ENCODE data around the gene GDPD4. TPM values are rescaled to one million over a fixed set of nuclear protein-coding genes. Genes with fewer than 3 reads are reported as not detected.

Gene GDPD4
- polyA plus RNA-seq, 2 donors: 0.18 TPM; not detected in 1

DNA sequence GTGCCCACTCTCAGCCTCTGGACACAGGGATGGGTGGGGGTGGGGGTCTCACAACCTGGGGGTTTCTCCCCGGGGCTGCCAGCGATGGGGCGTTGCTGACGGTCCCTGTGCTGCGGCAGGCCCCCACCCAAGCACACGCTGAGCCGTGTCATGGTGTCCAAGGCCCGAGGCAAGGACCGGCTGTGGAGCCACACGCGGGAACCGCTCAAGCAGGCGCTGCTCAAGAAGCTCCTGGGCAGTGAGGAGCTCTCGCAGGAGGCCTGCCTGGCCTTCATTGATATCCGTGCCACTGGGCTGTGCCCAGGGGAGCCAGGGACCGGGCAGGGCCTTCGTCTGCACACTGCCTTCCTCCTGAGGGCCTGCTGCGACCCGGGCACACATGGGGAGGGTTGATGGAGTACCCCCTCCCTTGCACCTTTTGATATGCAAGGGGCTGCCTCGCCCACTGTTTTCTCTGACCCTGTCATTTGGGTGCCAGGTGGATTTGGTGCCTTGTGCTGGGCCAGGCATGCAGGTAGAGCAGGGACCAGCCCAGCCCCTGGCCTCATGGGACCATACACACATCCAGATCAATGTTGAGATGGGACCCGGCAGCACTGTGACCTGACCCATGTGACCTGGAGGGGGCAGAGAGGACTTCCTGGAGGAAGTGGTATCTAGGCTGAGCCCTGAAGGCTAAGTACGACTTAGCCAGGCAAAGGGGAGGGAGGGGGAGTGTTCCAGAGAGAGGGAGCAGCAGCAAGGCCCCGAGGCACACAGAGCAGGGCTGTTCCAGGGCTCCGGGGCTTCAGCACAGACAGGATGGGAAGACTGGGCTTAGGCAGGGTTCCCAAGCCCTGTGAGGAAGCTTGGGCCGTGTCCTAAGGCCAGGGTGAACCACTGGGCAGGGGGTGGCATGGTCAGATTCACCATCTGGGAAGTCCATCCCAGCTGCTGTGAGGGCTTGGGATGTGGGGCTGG is 98.3 kb downstream of the GDPD4 start:
- Histone ChIP-seq H3K27ac (ENCODE audit: low read depth in 2 of 2, low read length in 1 of 2) (no peak overlapping the region), H3K9me3 (ENCODE audit: control insufficient read depth in 2 of 2, insufficient read depth in 1 of 2, low read depth in 1 of 2, low read length in 1 of 2) (no peaks in the 10 kb centered on the region), H3K4me1 (ENCODE audit: control insufficient read depth in 2 of 2, insufficient read depth in 2 of 2, low read length in 1 of 2) (no peaks in the 10 kb centered on the region), H3K36me3 (ENCODE audit: control insufficient read depth in 2 of 2, insufficient read depth in 2 of 2, low read length in 1 of 2) (peaks cover 0 to 2% of the 10 kb centered on the region in 2 donors), H3K4me3 (ENCODE audit: low read depth in 1 of 2, low read length in 2 of 2) (no peak overlapping the region), H3K27me3 (ENCODE audit: control insufficient read depth in 1 of 2, insufficient read depth in 2 of 2, low read length in 2 of 2) (no peaks in the 10 kb centered on the region)
- WGBS, 2 donors: 89% methylated on average over 25 of the region's 25 CpGs

- WGBS, 2 donors: 95% methylated on average over 23 of the region's 23 CpGs
- Histone ChIP-seq H3K4me1 (ENCODE audit: control insufficient read depth in 2 of 2, insufficient read depth in 2 of 2, low read length in 1 of 2) (no peaks in the 10 kb centered on the region), H3K4me3 (ENCODE audit: low read depth in 1 of 2, low read length in 2 of 2) (no peak overlapping the region), H3K27ac (ENCODE audit: low read depth in 2 of 2, low read length in 1 of 2) (no peak overlapping the region), H3K27me3 (ENCODE audit: control insufficient read depth in 1 of 2, insufficient read depth in 2 of 2, low read length in 2 of 2) (no peaks in the 10 kb centered on the region), H3K9me3 (ENCODE audit: control insufficient read depth in 2 of 2, insufficient read depth in 1 of 2, low read depth in 1 of 2, low read length in 1 of 2) (no peaks in the 10 kb centered on the region), H3K36me3 (ENCODE audit: control insufficient read depth in 2 of 2, insufficient read depth in 2 of 2, low read length in 1 of 2) (peaks cover 0 to 2% of the 10 kb centered on the region in 2 donors)
Observed at GRCh38 chr11:77201991-77202841, 99.3 kb downstream of the GDPD4 start.

DNA sequence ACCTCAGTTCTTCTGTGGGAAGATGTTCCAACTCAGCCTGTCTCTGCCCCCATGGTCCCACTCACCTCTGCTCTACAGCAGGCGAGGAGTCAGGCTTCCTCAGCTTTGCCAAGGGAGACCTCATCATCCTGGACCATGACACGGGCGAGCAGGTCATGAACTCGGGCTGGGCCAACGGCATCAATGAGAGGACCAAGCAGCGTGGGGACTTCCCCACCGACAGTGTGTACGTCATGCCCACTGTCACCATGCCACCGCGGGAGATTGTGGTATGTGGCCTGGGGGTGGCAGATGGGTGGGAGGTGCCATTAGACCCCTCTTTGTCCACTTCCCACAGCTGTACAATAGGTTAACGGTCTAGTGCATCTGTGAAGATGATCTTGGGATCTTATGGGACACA is 100.1 kb downstream of the GDPD4 start:
- 86 to 87% methylated on average over 11 of the region's 11 CpGs for WGBS, 2 donors
- H3K4me1 ChIP-seq (ENCODE audit: control insufficient read depth in 2 of 2, insufficient read depth in 2 of 2, low read length in 1 of 2): no peaks in the 10 kb centered on the region

DNA sequence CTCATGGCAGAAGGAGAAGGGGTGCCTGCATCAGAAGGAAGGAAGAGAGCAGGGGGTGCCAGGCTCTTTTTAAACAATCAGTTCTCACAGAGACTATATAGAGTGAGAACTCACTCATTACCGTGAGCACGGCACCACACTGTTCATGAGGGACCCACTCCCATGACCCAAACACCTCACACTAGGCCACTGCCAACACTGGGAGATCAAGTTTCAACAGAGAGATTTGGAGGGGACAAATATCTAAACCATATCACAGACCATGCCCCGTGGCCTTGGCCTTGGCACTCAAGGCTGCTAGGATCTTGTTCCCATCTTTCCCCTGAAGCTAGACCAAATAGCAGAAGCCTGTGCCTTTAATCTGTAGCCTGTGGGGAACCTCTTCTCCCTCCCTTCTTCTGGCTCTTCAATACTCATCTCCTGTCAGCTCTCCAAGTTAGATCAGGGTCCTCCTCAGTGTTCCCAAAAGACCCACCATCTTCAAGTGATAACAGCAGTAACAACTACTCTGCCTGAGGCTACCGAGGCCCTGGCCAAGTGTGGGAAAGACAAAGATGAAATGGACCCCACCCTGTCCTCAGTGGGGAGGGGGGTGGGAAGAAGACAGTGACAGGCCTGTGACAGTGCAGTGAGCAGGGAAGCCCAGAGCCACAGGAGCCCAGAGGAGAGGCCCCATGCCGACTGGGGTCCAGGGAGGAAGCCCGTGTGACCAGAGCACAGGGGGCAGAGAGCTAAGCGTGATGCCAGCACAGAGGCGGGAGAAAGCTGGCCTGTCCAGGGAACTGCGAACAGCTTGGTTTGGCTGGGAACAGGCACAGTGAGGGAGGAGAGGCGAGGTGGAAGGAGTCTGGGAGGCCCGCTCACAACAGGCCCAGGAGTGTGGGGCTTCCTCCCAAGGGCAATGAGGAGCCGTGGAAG is 100.9 kb downstream of the GDPD4 start:
- WGBS, 2 donors: 80 to 87% methylated on average over 12 of the region's 12 CpGs
- no peak overlapping the region for H3K4me3 ChIP-seq (ENCODE audit: low read depth in 1 of 2, low read length in 2 of 2)
- no peak overlapping the region for H3K27ac ChIP-seq (ENCODE audit: low read depth in 2 of 2, low read length in 1 of 2)
- no peaks in the 10 kb centered on the region for H3K4me1 ChIP-seq (ENCODE audit: control insufficient read depth in 2 of 2, insufficient read depth in 2 of 2, low read length in 1 of 2)
- no peaks in the 10 kb centered on the region for H3K9me3 ChIP-seq (ENCODE audit: control insufficient read depth in 2 of 2, insufficient read depth in 1 of 2, low read depth in 1 of 2, low read length in 1 of 2)
- H3K36me3 ChIP-seq (ENCODE audit: control insufficient read depth in 2 of 2, insufficient read depth in 2 of 2, low read length in 1 of 2): peaks cover 0 to 2% of the 10 kb centered on the region in 2 donors
- H3K27me3 ChIP-seq (ENCODE audit: control insufficient read depth in 1 of 2, insufficient read depth in 2 of 2, low read length in 2 of 2): no peaks in the 10 kb centered on the region

More for the DNA sequence above, 100.1 kb downstream of the GDPD4 start:
- Histone ChIP-seq H3K36me3 (ENCODE audit: control insufficient read depth in 2 of 2, insufficient read depth in 2 of 2, low read length in 1 of 2) (peaks cover 0 to 2% of the 10 kb centered on the region in 2 donors), H3K27ac (ENCODE audit: low read depth in 2 of 2, low read length in 1 of 2) (no peak overlapping the region), H3K9me3 (ENCODE audit: control insufficient read depth in 2 of 2, insufficient read depth in 1 of 2, low read depth in 1 of 2, low read length in 1 of 2) (no peaks in the 10 kb centered on the region), H3K4me3 (ENCODE audit: low read depth in 1 of 2, low read length in 2 of 2) (no peak overlapping the region), H3K27me3 (ENCODE audit: control insufficient read depth in 1 of 2, insufficient read depth in 2 of 2, low read length in 2 of 2) (no peaks in the 10 kb centered on the region)

DNA sequence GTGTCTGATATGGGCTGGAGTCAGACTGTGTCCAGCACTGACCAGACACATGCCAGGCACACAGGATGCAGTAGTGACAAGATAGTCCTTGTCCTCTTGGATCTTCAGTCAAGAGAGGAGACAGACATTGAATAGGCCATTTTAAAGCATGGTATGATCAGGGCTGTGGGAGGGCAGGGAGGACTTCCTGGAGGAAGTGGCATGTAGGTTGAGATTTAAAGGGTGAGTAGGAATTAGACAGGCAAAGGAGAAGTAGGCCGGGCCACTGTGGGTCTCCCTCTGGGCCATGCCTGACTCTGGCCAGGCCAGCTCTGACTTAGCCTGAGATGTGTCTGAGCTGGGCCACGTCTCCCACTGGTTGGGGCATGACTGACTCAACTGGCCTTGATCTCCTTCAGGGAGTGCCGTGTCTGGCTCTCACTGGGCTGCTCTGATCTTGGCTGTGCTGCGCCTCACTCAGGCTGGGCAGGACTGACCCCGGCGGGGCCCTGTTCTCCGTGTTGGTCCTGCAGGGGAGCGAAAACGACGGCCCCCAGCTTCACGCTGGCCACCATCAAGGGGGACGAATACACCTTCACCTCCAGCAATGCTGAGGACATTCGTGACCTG is 102.2 kb downstream of the GDPD4 start:
- Histone ChIP-seq H3K36me3 (ENCODE audit: control insufficient read depth in 2 of 2, insufficient read depth in 2 of 2, low read length in 1 of 2) (peaks cover 0 to 2% of the 10 kb centered on the region in 2 donors), H3K27ac (ENCODE audit: low read depth in 2 of 2, low read length in 1 of 2) (no peak overlapping the region), H3K27me3 (ENCODE audit: control insufficient read depth in 1 of 2, insufficient read depth in 2 of 2, low read length in 2 of 2) (no peaks in the 10 kb centered on the region), H3K4me3 (ENCODE audit: low read depth in 1 of 2, low read length in 2 of 2) (no peak overlapping the region), H3K4me1 (ENCODE audit: control insufficient read depth in 2 of 2, insufficient read depth in 2 of 2, low read length in 1 of 2) (no peaks in the 10 kb centered on the region), H3K9me3 (ENCODE audit: control insufficient read depth in 2 of 2, insufficient read depth in 1 of 2, low read depth in 1 of 2, low read length in 1 of 2) (no peaks in the 10 kb centered on the region)
- WGBS, 2 donors: 96 to 98% methylated on average over 13 of the region's 13 CpGs

DNA sequence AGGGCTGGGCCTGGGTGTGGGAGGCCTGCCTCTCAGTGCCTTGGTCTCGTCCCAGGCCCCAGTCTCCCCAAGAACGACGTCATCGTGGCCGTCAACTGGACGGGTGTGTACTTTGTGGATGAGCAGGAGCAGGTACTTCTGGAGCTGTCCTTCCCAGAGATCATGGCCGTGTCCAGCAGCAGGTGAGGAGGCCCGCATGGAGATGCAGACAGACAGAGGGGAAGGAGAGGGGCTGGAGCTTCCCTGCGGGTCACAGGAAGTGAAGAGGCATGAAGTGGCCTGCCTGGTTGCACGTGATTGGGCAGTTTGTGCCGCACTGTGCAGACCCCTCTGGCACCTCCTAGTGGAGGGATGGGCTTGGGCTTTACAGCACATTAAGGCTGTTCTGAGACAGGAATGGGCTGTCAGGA is 103.0 kb downstream of the GDPD4 start:
- no peak overlapping the region for H3K27ac ChIP-seq (ENCODE audit: low read depth in 2 of 2, low read length in 1 of 2)
- no peaks in the 10 kb centered on the region for H3K4me1 ChIP-seq (ENCODE audit: control insufficient read depth in 2 of 2, insufficient read depth in 2 of 2, low read length in 1 of 2)
- no peak overlapping the region for H3K4me3 ChIP-seq (ENCODE audit: low read depth in 1 of 2, low read length in 2 of 2)
- WGBS, 2 donors: 77 to 78% methylated on average over 11 of the region's 11 CpGs
- no peaks in the 10 kb centered on the region for H3K27me3 ChIP-seq (ENCODE audit: control insufficient read depth in 1 of 2, insufficient read depth in 2 of 2, low read length in 2 of 2)
- peaks cover 0 to 2% of the 10 kb centered on the region in 2 donors for H3K36me3 ChIP-seq (ENCODE audit: control insufficient read depth in 2 of 2, insufficient read depth in 2 of 2, low read length in 1 of 2)
- H3K9me3 ChIP-seq (ENCODE audit: control insufficient read depth in 2 of 2, insufficient read depth in 1 of 2, low read depth in 1 of 2, low read length in 1 of 2): no peaks in the 10 kb centered on the region

- H3K27ac ChIP-seq (ENCODE audit: low read depth in 2 of 2, low read length in 1 of 2): no peak overlapping the region
- no peaks in the 10 kb centered on the region for H3K27me3 ChIP-seq (ENCODE audit: control insufficient read depth in 1 of 2, insufficient read depth in 2 of 2, low read length in 2 of 2)
- H3K4me3 ChIP-seq (ENCODE audit: low read depth in 1 of 2, low read length in 2 of 2): no peak overlapping the region
- no peaks in the 10 kb centered on the region for H3K4me1 ChIP-seq (ENCODE audit: control insufficient read depth in 2 of 2, insufficient read depth in 2 of 2, low read length in 1 of 2)
- 89 to 93% methylated on average over 14 of the region's 14 CpGs for WGBS, 2 donors
- H3K36me3 ChIP-seq (ENCODE audit: control insufficient read depth in 2 of 2, insufficient read depth in 2 of 2, low read length in 1 of 2): peaks cover 0 to 2% of the 10 kb centered on the region in 2 donors
- peaks cover 0 to 1% of the 10 kb centered on the region in 2 donors for H3K9me3 ChIP-seq (ENCODE audit: control insufficient read depth in 2 of 2, insufficient read depth in 1 of 2, low read depth in 1 of 2, low read length in 1 of 2)
Observed at GRCh38 chr11:77197626-77198320, 103.7 kb downstream of the GDPD4 start.

GRCh38 chr11:77196961-77197360 is 104.5 kb downstream of the GDPD4 start:
- WGBS, 2 donors: 84 to 85% methylated on average over 8 of the region's 8 CpGs
- no peak overlapping the region for H3K4me3 ChIP-seq (ENCODE audit: low read depth in 1 of 2, low read length in 2 of 2)
- peaks cover 0 to 2% of the 10 kb centered on the region in 2 donors for H3K36me3 ChIP-seq (ENCODE audit: control insufficient read depth in 2 of 2, insufficient read depth in 2 of 2, low read length in 1 of 2)
- H3K4me1 ChIP-seq (ENCODE audit: control insufficient read depth in 2 of 2, insufficient read depth in 2 of 2, low read length in 1 of 2): peaks cover 0 to 1% of the 10 kb centered on the region in 2 donors
- no peaks in the 10 kb centered on the region for H3K27me3 ChIP-seq (ENCODE audit: control insufficient read depth in 1 of 2, insufficient read depth in 2 of 2, low read length in 2 of 2)
- peaks cover 0 to 2% of the 10 kb centered on the region in 2 donors for H3K9me3 ChIP-seq (ENCODE audit: control insufficient read depth in 2 of 2, insufficient read depth in 1 of 2, low read depth in 1 of 2, low read length in 1 of 2)
- no peak overlapping the region for H3K27ac ChIP-seq (ENCODE audit: low read depth in 2 of 2, low read length in 1 of 2)

Data from esophagus (tissue), 2 donors.